Activated T-helper 1 cell treated with Interleukin-2 at 50 U/mL for 16 hours (primary cell): Measurements from ENCODE around the gene NOTCH1.
"Not testable (repeated sequence)": the region's sequence is repeated elsewhere in the genome, so short reads cannot be mapped to it uniquely, and the experiment has no call there.

Source experiments
- DNase-seq: peaks from one replicate; pipeline ENCODE4 v3.0.0-alpha.2; 2020; ENCODE audit warnings: low read depth

NOTCH1 gene

GRCh38 chr9:136578915-136579649 lies 33.2 kb upstream of the NOTCH1 start:
- no peak for DNase-seq

- no peak for DNase-seq
Observed at GRCh38 chr9:136578626-136578914, 32.7 kb upstream of the NOTCH1 start.

- DNase-seq = no peak
Observed at GRCh38 chr9:136577941-136578625, 32.2 kb upstream of the NOTCH1 start.

- DNase-seq = no peak
Observed at GRCh38 chr9:136576269-136576626, 30.4 kb upstream of the NOTCH1 start.

GRCh38 chr9:136575626-136576268 lies 29.9 kb upstream of the NOTCH1 start:
- no peak for DNase-seq

- not testable (repeated sequence) for DNase-seq
Observed at GRCh38 chr9:136574606-136575005, 28.8 kb upstream of the NOTCH1 start.

- no peak for DNase-seq
Observed at GRCh38 chr9:136572828-136573625, 27.2 kb upstream of the NOTCH1 start.

GRCh38 chr9:136572003-136572827 lies 26.4 kb upstream of the NOTCH1 start:
- no peak for DNase-seq

- DNase-seq = no peak
Observed at GRCh38 chr9:136571531-136571930, 25.7 kb upstream of the NOTCH1 start.

GRCh38 chr9:136570916-136571315 lies 25.1 kb upstream of the NOTCH1 start:
- no peak for DNase-seq

- no peak for DNase-seq
Observed at GRCh38 chr9:136570191-136570845, 24.5 kb upstream of the NOTCH1 start.

- no peak for DNase-seq
Observed at GRCh38 chr9:136569526-136570148, 23.8 kb upstream of the NOTCH1 start.

GRCh38 chr9:136568288-136569081 lies 22.6 kb upstream of the NOTCH1 start:
- no peak for DNase-seq

GRCh38 chr9:136567651-136568287 lies 21.9 kb upstream of the NOTCH1 start:
- DNase-seq = no peak

- DNase-seq = no peak
Observed at GRCh38 chr9:136566901-136567300, 21.1 kb upstream of the NOTCH1 start.

- DNase-seq = no peak
Observed at GRCh38 chr9:136566553-136566895, 20.7 kb upstream of the NOTCH1 start.

- no peak for DNase-seq
Observed at GRCh38 chr9:136565715-136566552, 20.1 kb upstream of the NOTCH1 start.

- DNase-seq = no peak
Observed at GRCh38 chr9:136565086-136565714, 19.4 kb upstream of the NOTCH1 start.
